ENCODE data around the gene HVCN1.

HVCN1 gene

DNA sequence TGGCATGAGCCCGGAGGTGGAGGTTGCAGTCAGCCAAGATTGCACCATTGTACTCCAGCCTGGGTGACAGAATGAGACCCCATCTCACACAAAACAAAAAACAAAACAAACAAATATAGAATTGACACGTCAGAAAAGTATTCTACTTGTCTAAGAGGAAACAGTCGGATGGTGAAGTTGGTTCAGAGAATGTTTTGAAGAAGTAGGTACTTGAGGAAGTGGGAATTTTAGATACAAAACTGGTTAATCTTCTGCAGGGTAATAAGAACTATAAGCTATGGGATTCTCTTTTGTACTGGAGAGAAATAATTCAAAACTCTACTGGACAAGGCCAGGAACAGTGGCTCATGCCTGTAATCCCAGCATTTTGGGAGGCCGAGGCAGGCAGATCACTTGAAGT lies 89.6 kb downstream of the HVCN1 start:
- TF ChIP-seq POLR2A (IDR thresholded peaks at IDR 0.05; ENCODE audit: low read length) (no peak), GATA1 (IDR thresholded peaks at IDR 0.05; ENCODE audit: low read depth, low read length) (no peak)
- no peak for DNase-seq

All from erythroblast (primary cell).